GM12878 (cell line): ENCODE results near the gene C20orf144. TPM values are rescaled to one million over a fixed set of nuclear protein-coding genes. Genes with fewer than 3 reads are reported as not detected.

ENCODE experiments used
- ATAC-seq: fragments of 200-7000 bp; cut with Tn5 transposase; 3 replicates; pipeline ENCODE4 v1.9.1; 2020; ENCODE audit warnings: mild to moderate bottlenecking, moderate library complexity
- BruUV-seq: library from RNA; stranded (reverse); fragments of 400-500 nt; replicated peaks from 2 replicates; lab custom pipeline; 2021; lab: Mats Ljungman, UMichigan
- CTCF ChIA-PET: fragments of 300-600 bp; sonication (Branson Sonifier 250); formaldehyde crosslinking; extraction: SDS; loops from one replicate; lab custom pipeline; 2021; ENCODE audit warnings: inconsistent platforms; lab: Yijun Ruan, JAX
- POLR2A ChIA-PET: fragments of 350-600 bp; formaldehyde crosslinking; extraction: SDS; loops from one replicate; lab custom pipeline; 2021; ENCODE audit warnings: inconsistent platforms; lab: Charles Lee
- RAD21 ChIA-PET: fragments of 300-600 bp; sonication (Branson Sonifier 250); formaldehyde crosslinking; loops from one replicate; lab custom pipeline; 2023; ENCODE audit warnings: antibody characterized with exemption; ENCODE audit not compliant: unreplicated experiment; lab: Charles Lee
- SMC1A ChIA-PET: fragments of 300-600 bp; sonication (Branson Sonifier 250); formaldehyde crosslinking; loops from one replicate; lab custom pipeline; 2023; ENCODE audit not compliant: unreplicated experiment, uncharacterized antibody; lab: Charles Lee
- DNase-seq: peaks from one replicate; pipeline ENCODE4 v3.0.0-alpha.2; 2011; ENCODE audit warnings: low read depth, low spot score
- FAIRE-seq: peaks from 3 replicates; lab custom pipeline; 2011; peaks lifted over from hg19 to GRCh38; lab: Jason Lieb, UNC
- H2AFZ ChIP-seq: 2 replicates; pipeline ENCODE4 v1.6.0; 2011; ENCODE audit warnings: low read depth, low read length, control low read depth; ENCODE audit not compliant: control insufficient read depth
- H3K27ac ChIP-seq: 2 replicates; pipeline ENCODE4 v1.5.1; 2011; ENCODE audit warnings: control low read depth; ENCODE audit not compliant: control insufficient read depth, insufficient read depth
- H3K27me3 ChIP-seq, 2 experiments: replicated peaks in 1 of 2; 2 replicates each; pipeline versions ENCODE4 v1.6.0 to v1.6.1; 2011; ENCODE audit warnings: low read length in 1 of 2; ENCODE audit not compliant: control insufficient read depth in 2 of 2, insufficient read depth in 2 of 2
- H3K36me3 ChIP-seq, 2 experiments: 2 replicates each; pipeline ENCODE4 v1.5.1; 2011; ENCODE audit warnings: low read length in 1 of 2; ENCODE audit not compliant: control insufficient read depth in 2 of 2, insufficient read depth in 2 of 2
- H3K4me1 ChIP-seq: 2 replicates; pipeline ENCODE4 v1.6.1; 2011; ENCODE audit warnings: mild to moderate bottlenecking, low read length, moderate library complexity, mixed read lengths; ENCODE audit not compliant: control insufficient read depth, insufficient read depth
- H3K4me2 ChIP-seq: 2 replicates; pipeline ENCODE4 v1.6.0; 2011; ENCODE audit warnings: control low read depth; ENCODE audit not compliant: control insufficient read depth, insufficient read depth
- H3K4me3 ChIP-seq: fragments of 200-600 bp; sonication (generic); 2 replicates; pipeline ENCODE4 v1.5.1; 2016
- H3K79me2 ChIP-seq: 2 replicates; pipeline ENCODE4 v1.6.0; 2011; ENCODE audit warnings: low read length; ENCODE audit not compliant: control insufficient read depth, insufficient read depth
- H3K9ac ChIP-seq: 2 replicates; pipeline ENCODE4 v1.8.0; 2011; ENCODE audit warnings: low read length, control low read depth, mixed read lengths; ENCODE audit not compliant: control insufficient read depth, insufficient read depth
- H3K9me3 ChIP-seq: replicated peaks from 3 replicates; pipeline ENCODE4 v1.5.1; 2011; ENCODE audit warnings: mild to moderate bottlenecking, low read length; ENCODE audit not compliant: control insufficient read depth, insufficient read depth
- H4K20me1 ChIP-seq: 2 replicates; pipeline ENCODE4 v1.6.0; 2011; ENCODE audit not compliant: control insufficient read depth, insufficient read depth
- CUX1 ChIP-seq: IDR thresholded peaks from 2 replicates; pipeline ENCODE4 v1.6.1; 2012; ENCODE audit warnings: improper control_type of control experiment, low read depth, low read length; ENCODE audit not compliant: insufficient replicate concordance
- EZH2 ChIP-seq: IDR thresholded peaks from 2 replicates; pipeline ENCODE4 v1.6.1; 2012; ENCODE audit warnings: low read depth, mild to moderate bottlenecking, control low read depth, inconsistent platforms, low read length, borderline replicate concordance; ENCODE audit not compliant: control insufficient read depth
- MEF2B ChIP-seq: fragments of 450-650 bp; IDR thresholded peaks from 2 replicates; pipeline ENCODE4 v1.6.1; 2018; ENCODE audit warnings: mild to moderate bottlenecking, moderate library complexity; ENCODE audit not compliant: partially characterized antibody, poor library complexity, severe bottlenecking
- NFIC ChIP-seq: IDR thresholded peaks from 2 replicates; pipeline ENCODE4 v1.6.1; 2012; ENCODE audit warnings: low read depth, mild to moderate bottlenecking, inconsistent platforms, low read length, moderate library complexity
- NFYB ChIP-seq: IDR thresholded peaks from 2 replicates; pipeline ENCODE4 v1.6.1; 2011; ENCODE audit warnings: low read depth, mild to moderate bottlenecking, low read length, improper control_type of control experiment, moderate library complexity; ENCODE audit not compliant: insufficient read depth
- STAT1 ChIP-seq: fragments of 450-650 bp; conservative IDR thresholded peaks from 2 replicates; pipeline ENCODE4 v1.6.1; 2014; ENCODE audit warnings: antibody characterized with exemption, mild to moderate bottlenecking
- SUZ12 ChIP-seq: fragments of 200-600 bp; sonication (generic); IDR thresholded peaks from one replicate; pipeline ENCODE4 v1.6.1; 2018; ENCODE audit warnings: antibody characterized with exemption, mild to moderate bottlenecking; ENCODE audit not compliant: unreplicated experiment
- ZBTB4 ChIP-seq: fragments of 450-650 bp; formaldehyde crosslinking; IDR thresholded peaks from 2 replicates; pipeline ENCODE4 v1.4.0; 2022; ENCODE audit warnings: mild to moderate bottlenecking, moderate library complexity
- WGBS: methylation state at CpG from one replicate; pipeline ENCODE4 v1.1.6; 2016; ENCODE audit warnings: low lambda C conversion rate; ENCODE audit not compliant: insufficient replicate concordance, insufficient coverage; ENCODE audit errors: missing lambda C conversion rate; 5-methylcytosine and 5-hydroxymethylcytosine counted together
- in situ Hi-C: fragments of 300-500 bp; cut with MboI; formaldehyde crosslinking; loops from 9 replicates; pipeline ENCODE4 v1.14.3; 2018; ENCODE audit warnings: mixed read lengths
- intact Hi-C: fragments of 100-400 bp; cut with micrococcal nuclease; formaldehyde crosslinking; loops from one replicate; pipeline ENCODE4 v1.14.2; 2022; ENCODE audit not compliant: unreplicated experiment
- polyA plus RNA-seq, 11 experiments: library from polyadenylated mRNA; depleted of rRNA in 4 of 11; unstranded in 6 of 11; stranded (reverse) in 5 of 11; fragments of >200 nt; fragmentation: Nextera tagmentation in 4 of 11; fragmentation: Illumina TruSeq in 1 of 11; extraction: Ambion mirVana in 4 of 11; extraction: Trizol in 1 of 11; gene quantifications; 1 replicate in 1 of 11; 2 replicates in 10 of 11; pipeline versions ENCODE4 v1.2.1 to v1.2.3, GENCODE V29; 2011 to 2016; ENCODE audit warnings: inconsistent platforms in 2 of 11, missing spikeins in 2 of 11, low read depth in 1 of 11
- total RNA-seq, 4 experiments: library from RNA; depleted of rRNA in 3 of 4; stranded (reverse); fragments of >200 nt in 3 of 4; fragmentation: Illumina TruSeq in 1 of 4; extraction: Trizol in 1 of 4; gene quantifications; 2 replicates each; pipeline versions ENCODE4 v1.2.1 to v1.2.3, GENCODE V29; 2013 to 2021

Gene C20orf144
- total and polyA plus RNA-seq, 10 of the 15 experiments (the other 5 are each of a cell fraction or from before 2014, with no cell fraction given): 0.04 to 0.62 (median 0.23) TPM; not detected in 2

- TF ChIP-seq NFIC: no peak
- TF ChIP-seq STAT1: no peak
- TF ChIP-seq EZH2: no peak
- TF ChIP-seq NFYB: no peak
Observed at GRCh38 chr20:33653218-33653899, 8.8 kb upstream of the C20orf144 start (continued).

- H3K9ac ChIP-seq: no peak overlapping the region
- no peak overlapping the region for H2AFZ ChIP-seq
- peaks cover 0 to 2% of the 10 kb centered on the region in 2 experiments; a peak in 2 of 4 replicates for H3K27me3 ChIP-seq
- POLR2A ChIA-PET: interaction anchor here (0.5 to 1.5 kb wide), 3 partner anchors 9 to 137 kb away, joined by 3 to 4 read pairs (median 3); no protein-coding TSS in a partner anchor
- no peak overlapping the region for H3K4me3 ChIP-seq
- no peak overlapping the region for H3K4me2 ChIP-seq
- no peak for FAIRE-seq
- H3K27ac ChIP-seq: no peak overlapping the region
- WGBS: 93% methylated on average over 11 of the region's 11 CpGs
- ATAC-seq: no peak
- CTCF ChIA-PET: interaction anchor here (0.6 to 5.6 kb wide), 15 partner anchors 10 to 280 kb away, joined by 3 to 41 read pairs (median 3); partner anchors contain the start of gene ACTL10
- no TSS peak for BruUV-seq
- RAD21 ChIA-PET: interaction anchor here (0.6 to 3.6 kb wide), 9 partner anchors 9 to 200 kb away, joined by 3 to 13 read pairs (median 3); partner anchors contain the start of genes ACTL10 and CBFA2T2
- DNase-seq: no peak
- no peaks in the 10 kb centered on the region for H3K36me3 ChIP-seq
- no peaks in the 10 kb centered on the region for H3K9me3 ChIP-seq
- SMC1A ChIA-PET: interaction anchor here (0.6 to 3.2 kb wide), 11 partner anchors 9 to 199 kb away, joined by 3 to 20 read pairs (median 4); partner anchors contain the start of genes ACTL10 and C20orf144
- in situ Hi-C loops (loop anchor here (5.0 kb wide), 1 partner anchor 202 kb away; no protein-coding TSS in a partner anchor), intact Hi-C loops (loop anchor here (1.0 to 5.0 kb wide), 3 partner anchors 137 to 199 kb away; no protein-coding TSS in a partner anchor)
- peaks cover 20% of the 10 kb centered on the region for H3K4me1 ChIP-seq
- H4K20me1 ChIP-seq: no peaks in the 10 kb centered on the region
- no peaks in the 10 kb centered on the region for H3K79me2 ChIP-seq
- no peak for TF ChIP-seq SUZ12
- TF ChIP-seq ZBTB4 (CRISPR knock-in tag): no peak
- no peak for TF ChIP-seq CUX1
- TF ChIP-seq MEF2B: no peak
Observed at GRCh38 chr20:33653900-33654596, 8.1 kb upstream of the C20orf144 start.
